Thoracic aorta (tissue), 2 donors: ENCODE measurements around the gene COX7A2L. TPM values are rescaled to one million over a fixed set of nuclear protein-coding genes. Genes with fewer than 3 reads are reported as not detected.

Experiments used
- ATAC-seq: fragments of 150-250 bp; one replicate; pipeline ENCODE4 v1.8.0; 2017; ENCODE audit warnings: low read depth; ENCODE audit not compliant: insufficient number of reproducible peaks, low FRiP score
- DNase-seq: peaks from one replicate; pipeline ENCODE4 v3.0.0-alpha.2; 2020; ENCODE audit warnings: low spot score
- H3K27ac ChIP-seq, 2 donors: fragments of 200-600 bp; sonication (generic); 1 replicate in 1 of 2; 2 replicates in 1 of 2; pipeline ENCODE4 v1.5.1; 2016; ENCODE audit warnings: mild to moderate bottlenecking in 2 of 2, moderate library complexity in 2 of 2
- H3K27me3 ChIP-seq: fragments of 200-600 bp; sonication (generic); replicated peaks from 2 replicates; pipeline ENCODE4 v1.6.0; 2016; ENCODE audit warnings: mild to moderate bottlenecking; ENCODE audit not compliant: insufficient read depth
- H3K36me3 ChIP-seq: fragments of 200-600 bp; sonication (generic); one replicate; pipeline ENCODE4 v1.5.1; 2016
- H3K4me1 ChIP-seq, 2 donors: fragments of 200-600 bp; sonication (generic); 1 replicate in 1 of 2; 2 replicates in 1 of 2; pipeline versions ENCODE4 v1.5.1 to v1.6.0; 2016; ENCODE audit warnings: low read depth in 2 of 2, mild to moderate bottlenecking in 1 of 2; ENCODE audit not compliant: control insufficient read depth in 1 of 2
- H3K4me3 ChIP-seq: fragments of 200-600 bp; sonication (generic); 2 replicates; pipeline ENCODE4 v1.5.1; 2016; ENCODE audit warnings: mild to moderate bottlenecking
- H3K9me3 ChIP-seq: fragments of 200-600 bp; sonication (generic); 2 replicates; pipeline ENCODE4 v1.5.1; 2016
- CTCF ChIP-seq: fragments of 200-600 bp; sonication (generic); IDR thresholded peaks from one replicate; pipeline ENCODE4 v1.5.1; 2019; ENCODE audit warnings: antibody characterized with exemption
- total RNA-seq, 2 donors: library from RNA; depleted of rRNA; stranded (reverse); fragments of >200 nt; gene quantifications; one replicate each; pipeline versions ENCODE4 v1.1.0 to v1.2.3, GENCODE V29; 2016

The COX7A2L gene
- total RNA-seq, 2 donors from 2014 or later, result 107 to 114 TPM

GRCh38 chr2:42307180-42307579 is 53.8 kb downstream of the COX7A2L start:
- Histone ChIP-seq H3K36me3 (peaks cover 12% of the 10 kb centered on the region), H3K27ac (no peak overlapping the region), H3K4me3 (no peak overlapping the region), H3K9me3 (no peaks in the 10 kb centered on the region), H3K27me3 (no peaks in the 10 kb centered on the region), H3K4me1 (no peaks in the 10 kb centered on the region)
- DNase-seq, result no peak
- no peak for TF ChIP-seq CTCF
- ATAC-seq, result no peak

GRCh38 chr2:42304059-42304713 is 56.8 kb downstream of the COX7A2L start:
- ATAC-seq (no peak), DNase-seq (no peak)
- no peaks in the 10 kb centered on the region for H3K27me3 ChIP-seq
- H3K4me3 ChIP-seq, result no peak overlapping the region
- no peak for TF ChIP-seq CTCF
- H3K27ac ChIP-seq, result no peak overlapping the region
- peaks cover 12% of the 10 kb centered on the region for H3K36me3 ChIP-seq
- no peaks in the 10 kb centered on the region for H3K4me1 ChIP-seq
- no peaks in the 10 kb centered on the region for H3K9me3 ChIP-seq

GRCh38 chr2:42303252-42303651 is 57.8 kb downstream of the COX7A2L start:
- Histone ChIP-seq H3K36me3 (peaks cover 12% of the 10 kb centered on the region), H3K27me3 (no peaks in the 10 kb centered on the region), H3K4me1 (peaks cover under 1 to 7% of the 10 kb centered on the region in 2 donors), H3K27ac (no peak overlapping the region), H3K9me3 (no peaks in the 10 kb centered on the region), H3K4me3 (no peak overlapping the region)
- TF ChIP-seq CTCF, result no peak
- ATAC-seq (no peak), DNase-seq (no peak)

GRCh38 chr2:42300527-42300926 is 60.5 kb downstream of the COX7A2L start:
- Histone ChIP-seq H3K27ac (no peak overlapping the region), H3K4me3 (no peak overlapping the region), H3K4me1 (peaks cover 10 to 18% of the 10 kb centered on the region in 2 donors), H3K36me3 (peaks cover 18% of the 10 kb centered on the region), H3K9me3 (no peaks in the 10 kb centered on the region), H3K27me3 (no peaks in the 10 kb centered on the region)
- no peak for DNase-seq
- no peak for ATAC-seq
- no peak for TF ChIP-seq CTCF

Other genes starting within 250 kb of the COX7A2L start
- gene EML4, start 191.9 kb downstream of the COX7A2L start, total RNA-seq, result 10 to 100 TPM; 32.8 to 59.9 TPM
- under 1 TPM in 1 of 2 donors, not detected in 1; 0.78 TPM for gene KCNG3, start 132.8 kb upstream of the COX7A2L start, total RNA-seq
- gene MTA3, start 207.4 kb upstream of the COX7A2L start, total RNA-seq, result 10 to 100 TPM; 23.0 to 30.8 TPM